GM12801 (cell line): ENCODE measurements around the gene GSG1L.

Source experiments
- CTCF ChIP-seq: IDR thresholded peaks from one replicate; pipeline ENCODE4 v1.5.1; 2011; ENCODE audit warnings: control low read depth; ENCODE audit not compliant: insufficient read length; ENCODE audit errors: extremely low read depth

The GSG1L gene

GRCh38 chr16:27790546-27791403 lies 272.7 kb downstream of the GSG1L start:
- no peak for TF ChIP-seq CTCF

DNA sequence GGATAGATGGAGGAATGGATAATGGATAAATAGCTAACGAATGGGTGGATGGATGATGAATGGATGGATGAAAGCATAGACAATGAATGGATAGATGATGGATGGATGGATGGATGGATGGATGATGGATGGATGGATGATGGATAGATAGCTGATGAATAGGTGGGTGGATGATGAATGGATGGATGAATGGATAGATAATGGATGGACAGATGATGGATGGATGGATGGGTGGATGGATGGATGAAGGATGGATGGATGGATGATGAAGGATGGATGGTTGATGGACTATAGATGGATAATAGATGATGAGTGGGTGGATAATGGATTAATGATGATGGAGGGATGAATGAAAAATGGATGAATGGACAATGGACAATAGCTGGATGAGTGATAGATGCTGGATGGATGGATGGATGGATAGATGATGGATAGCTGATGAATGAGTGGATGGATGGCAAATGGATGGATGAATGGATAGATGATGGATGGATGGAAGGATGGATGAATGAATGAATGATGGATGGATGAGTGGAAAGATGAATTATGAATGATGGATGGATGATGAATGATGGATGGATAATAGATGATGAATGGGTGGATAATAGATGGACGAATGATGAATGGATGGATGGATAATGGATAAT lies 273.8 kb downstream of the GSG1L start:
- TF ChIP-seq CTCF = no peak

- no peak for TF ChIP-seq CTCF
Observed at GRCh38 chr16:27789150-27789549, 274.4 kb downstream of the GSG1L start.

DNA sequence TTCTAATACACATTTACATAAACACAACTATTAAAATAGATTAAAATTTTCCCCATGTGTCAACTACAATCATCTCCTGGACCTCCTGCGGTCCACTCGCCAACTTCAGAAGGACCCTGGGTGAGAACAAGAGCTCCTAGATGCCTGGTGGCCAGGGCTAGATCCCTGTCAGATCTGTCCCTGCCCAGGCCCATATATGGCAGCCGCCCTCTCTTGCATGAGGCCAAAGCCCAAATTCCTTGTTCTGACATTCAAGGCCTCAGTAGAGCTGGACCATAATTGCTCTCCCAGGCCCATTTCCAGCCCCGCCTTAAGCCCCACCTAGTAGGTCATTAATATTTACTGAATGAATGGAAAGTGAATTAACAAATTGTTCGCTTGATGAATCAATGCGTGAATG lies 275.8 kb downstream of the GSG1L start:
- TF ChIP-seq CTCF = no peak

DNA sequence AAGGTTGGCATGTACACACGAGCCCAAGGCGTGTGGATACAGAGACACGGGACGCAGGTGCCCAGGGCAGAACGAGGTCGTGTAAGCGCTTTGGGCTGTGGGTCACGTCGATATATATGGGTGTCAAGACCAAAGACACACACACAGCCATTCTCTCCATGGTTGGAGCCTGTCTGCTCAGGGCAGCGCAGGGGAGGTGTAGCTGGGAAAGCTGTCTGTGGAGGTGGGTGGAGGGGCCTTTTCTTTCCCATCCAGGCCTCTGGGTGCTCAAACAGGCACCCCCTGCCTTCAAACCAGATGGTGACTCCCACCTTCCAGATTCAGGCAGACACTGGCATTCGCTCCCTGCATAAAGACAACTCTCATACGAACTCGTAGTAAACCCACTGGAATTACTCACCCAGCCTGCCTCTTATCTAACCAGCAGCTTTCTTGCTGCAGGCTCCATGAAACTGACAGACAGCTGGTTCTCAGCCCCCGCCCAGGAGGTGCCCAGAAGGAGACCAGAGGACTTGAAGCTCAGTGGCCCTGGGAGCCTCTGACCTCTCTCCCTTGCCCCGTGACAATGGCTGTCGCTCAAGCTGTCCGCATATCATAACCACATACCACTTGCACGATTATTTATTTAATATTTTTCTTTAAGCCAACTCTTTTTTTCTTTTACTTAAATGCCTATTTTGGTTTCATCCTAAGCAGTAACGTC lies 276.4 kb downstream of the GSG1L start:
- no peak for TF ChIP-seq CTCF

DNA sequence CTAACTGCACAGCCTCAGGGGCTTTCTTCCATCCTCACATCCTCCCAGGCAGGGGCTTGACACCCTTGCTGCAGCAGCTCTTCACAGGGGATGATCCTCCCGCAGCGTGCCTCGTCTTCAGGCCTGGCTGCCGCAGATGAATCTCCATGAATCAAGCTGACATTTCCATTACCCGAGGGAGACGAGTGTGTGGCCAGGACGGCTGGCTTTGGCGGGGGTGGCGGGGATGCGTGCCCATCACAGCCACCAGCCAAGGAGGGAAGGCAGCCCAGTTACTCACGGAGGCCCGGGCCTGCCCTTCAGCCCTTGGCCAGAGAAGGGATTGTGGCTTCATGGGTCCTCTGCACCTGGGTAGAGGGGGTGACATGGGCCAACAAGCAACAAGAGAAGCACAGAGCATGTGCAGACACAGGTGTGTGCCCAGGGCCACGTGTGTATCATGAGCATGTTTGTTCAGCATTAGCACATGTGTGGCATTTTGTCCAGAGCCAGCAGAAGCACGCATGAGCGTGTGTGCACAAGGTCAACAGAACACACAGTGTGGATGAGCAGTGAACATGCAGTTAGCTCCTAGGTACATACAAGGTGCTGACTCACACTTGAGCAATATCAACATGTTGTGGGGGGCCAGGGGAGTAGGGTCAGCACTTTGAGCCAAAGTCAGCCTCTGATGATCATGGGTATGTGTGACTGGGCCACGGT lies 277.1 kb downstream of the GSG1L start:
- TF ChIP-seq CTCF = no peak

GRCh38 chr16:27785307-27785678 lies 278.2 kb downstream of the GSG1L start:
- no peak for TF ChIP-seq CTCF
